ENCODE measurements around the gene SGPP2.
"Not testable (repeated sequence)": the region's sequence is repeated elsewhere in the genome, so short reads cannot be mapped to it uniquely, and the experiment has no call there.

The SGPP2 gene

GRCh38 chr2:222424729-222425671 is 657 bp downstream of the SGPP2 start:
- H3K4me3 ChIP-seq = peak overlapping the region; percentile 49 to 86 (median 60)
- H3K27ac ChIP-seq = peak overlapping the region; percentile 26 to 91 (median 79)

GRCh38 chr2:222427646-222428301 is 3.4 kb downstream of the SGPP2 start:
- H3K27ac ChIP-seq = peak overlapping the region in 8 of 21 experiments; percentile 9 to 54 (median 32)
- H3K4me3 ChIP-seq = peak overlapping the region in 1 of 7 experiments; percentile 2

GRCh38 chr2:222430071-222430470 is 5.7 kb downstream of the SGPP2 start:
- H3K4me3 ChIP-seq = no peak overlapping the region
- no peak overlapping the region for H3K27ac ChIP-seq

DNA sequence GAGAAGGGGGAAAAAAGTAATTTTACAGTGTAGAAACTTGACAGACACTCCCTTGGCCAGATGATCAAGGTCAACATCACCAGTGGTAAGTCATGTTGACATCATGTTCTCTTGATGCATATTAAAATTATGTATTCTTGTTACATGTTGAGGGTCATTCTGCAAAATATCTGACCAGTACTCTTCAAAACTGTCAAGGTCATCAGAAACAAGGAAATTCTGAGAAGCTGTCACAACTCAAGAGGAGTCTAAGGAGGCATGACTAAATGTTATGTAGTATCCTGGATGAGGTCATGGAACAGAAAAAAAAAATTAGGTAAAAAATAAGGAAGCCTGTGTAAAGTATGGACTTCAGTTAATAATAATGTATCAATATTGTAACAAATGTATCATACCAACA is 6.3 kb downstream of the SGPP2 start:
- H3K27ac ChIP-seq = no peak overlapping the region
- H3K4me3 ChIP-seq = no peak overlapping the region

DNA sequence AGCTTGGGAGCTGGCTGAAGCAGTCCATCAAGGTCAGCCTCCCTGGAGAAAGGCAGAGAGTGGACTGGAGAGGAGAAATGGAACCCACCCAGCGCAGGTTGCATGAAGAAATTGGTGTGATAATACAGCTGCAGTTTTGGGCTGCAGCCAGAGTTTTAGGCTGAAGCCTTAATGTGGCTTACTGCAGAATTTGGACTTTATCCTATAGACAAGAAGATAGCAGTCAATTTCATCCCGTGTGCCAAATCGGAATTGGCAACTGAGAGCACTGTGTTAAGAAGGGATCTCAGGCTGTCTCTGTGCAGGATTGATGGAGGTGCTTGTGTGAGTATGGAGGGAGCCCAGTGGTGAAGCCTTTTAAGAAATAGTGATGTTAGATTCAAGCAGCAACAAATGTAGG is 7.5 kb downstream of the SGPP2 start:
- H3K4me3 ChIP-seq = no peak overlapping the region
- no peak overlapping the region for H3K27ac ChIP-seq

DNA sequence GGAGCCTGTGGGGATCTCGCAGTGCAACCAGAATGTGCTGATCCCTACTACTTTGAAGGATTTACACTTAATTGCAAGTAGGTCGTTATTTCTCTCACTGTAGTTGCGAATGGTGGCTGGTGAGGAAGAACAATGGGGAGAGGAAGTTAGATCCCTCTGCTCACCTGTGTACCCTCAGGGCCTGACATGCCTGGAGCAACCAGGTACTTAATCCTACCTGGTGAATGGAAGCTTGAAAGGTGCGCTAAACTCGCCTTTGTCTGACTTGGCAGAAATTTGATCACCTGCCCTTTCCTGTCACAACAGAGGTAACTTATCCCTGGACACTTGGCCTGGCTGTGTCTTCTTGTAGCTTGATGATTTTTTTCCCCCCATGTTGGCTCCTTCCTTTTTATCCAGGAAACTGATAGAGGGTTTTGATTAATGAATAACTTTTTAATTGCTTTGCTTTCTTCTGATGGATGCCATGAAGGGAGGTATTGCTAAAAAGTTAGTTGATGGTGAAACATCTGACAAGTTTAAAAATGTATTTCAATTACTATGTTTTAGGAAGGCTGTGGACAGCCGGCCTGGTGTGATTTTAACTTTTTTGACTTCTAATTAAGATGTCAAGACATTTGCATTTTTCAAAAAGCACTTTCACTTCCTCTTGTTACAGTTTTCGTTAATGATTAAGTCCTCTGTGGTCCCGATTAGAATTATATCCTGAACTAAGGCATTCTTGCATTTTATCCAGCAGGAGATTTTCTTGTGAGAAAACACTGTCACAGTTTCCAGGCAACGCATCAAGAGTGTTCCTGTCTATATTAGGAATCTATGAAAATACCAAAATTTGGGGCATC is 9.2 kb downstream of the SGPP2 start:
- Histone ChIP-seq H3K4me3 (no peak overlapping the region), H3K27ac (no peak overlapping the region)

GRCh38 chr2:222434204-222434603 is 9.9 kb downstream of the SGPP2 start:
- Histone ChIP-seq H3K4me3 (no peak overlapping the region), H3K27ac (no peak overlapping the region)

GRCh38 chr2:222435400-222436039 is 11.2 kb downstream of the SGPP2 start:
- not testable (repeated sequence) for H3K27ac ChIP-seq, H3K4me3 ChIP-seq

GRCh38 chr2:222436040-222436413 is 11.7 kb downstream of the SGPP2 start:
- H3K4me3 ChIP-seq = no peak overlapping the region
- H3K27ac ChIP-seq = no peak overlapping the region

DNA sequence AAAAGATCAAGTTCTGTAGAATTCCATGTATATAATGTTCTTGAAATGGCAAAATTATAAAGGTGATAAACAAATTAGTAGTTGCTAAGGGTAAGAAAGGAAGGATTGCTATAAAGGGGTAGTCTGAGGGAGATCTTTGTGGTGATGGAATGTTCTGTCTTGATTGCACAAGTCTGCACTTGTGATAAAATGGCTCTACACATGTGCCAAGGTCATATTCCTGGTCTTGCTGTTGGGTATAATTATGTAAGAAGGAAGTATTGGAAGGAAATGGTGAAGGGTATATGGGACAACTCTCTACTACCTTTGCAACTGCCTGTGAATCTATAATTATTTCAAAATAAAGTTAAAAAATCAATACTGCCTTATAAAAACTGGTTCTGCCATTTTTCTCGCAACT is 15.3 kb downstream of the SGPP2 start:
- no peak overlapping the region for H3K27ac ChIP-seq
- H3K4me3 ChIP-seq = no peak overlapping the region

DNA sequence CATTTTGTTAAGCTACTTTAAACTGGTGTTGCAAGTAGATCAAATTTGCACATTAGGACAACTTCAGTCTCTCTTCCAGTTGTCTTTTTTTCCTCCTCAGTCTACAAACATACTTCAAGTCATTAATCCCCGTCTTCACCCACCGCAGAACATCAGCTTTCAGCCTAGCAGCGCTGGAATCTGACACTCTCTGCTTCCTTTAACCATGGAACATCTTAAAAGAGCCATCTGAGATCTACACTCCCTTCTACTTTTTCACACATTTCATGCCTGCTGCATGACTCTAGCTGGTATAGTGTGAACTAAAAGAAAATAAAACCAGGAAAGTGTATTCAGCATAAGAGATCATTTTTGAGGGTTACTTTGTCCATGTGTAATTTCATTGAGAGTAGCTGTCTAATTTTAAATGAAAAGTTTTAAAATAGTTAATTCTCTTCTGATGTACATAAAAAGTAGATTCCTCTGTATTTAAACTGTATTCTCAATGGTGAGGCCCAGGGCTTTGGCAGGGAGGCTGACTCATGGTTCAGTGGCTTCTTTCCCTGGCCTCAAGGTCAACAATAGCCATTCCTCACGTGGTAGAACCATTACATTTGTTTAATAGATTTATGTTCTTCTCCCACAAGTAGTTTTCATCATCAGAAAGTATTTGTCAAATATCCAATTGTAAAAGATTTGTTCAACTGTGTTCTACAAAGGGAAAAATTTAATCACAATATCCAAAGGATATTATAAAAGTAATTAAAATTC is 16.5 kb downstream of the SGPP2 start:
- Histone ChIP-seq H3K27ac (no peak overlapping the region), H3K4me3 (no peak overlapping the region)

DNA sequence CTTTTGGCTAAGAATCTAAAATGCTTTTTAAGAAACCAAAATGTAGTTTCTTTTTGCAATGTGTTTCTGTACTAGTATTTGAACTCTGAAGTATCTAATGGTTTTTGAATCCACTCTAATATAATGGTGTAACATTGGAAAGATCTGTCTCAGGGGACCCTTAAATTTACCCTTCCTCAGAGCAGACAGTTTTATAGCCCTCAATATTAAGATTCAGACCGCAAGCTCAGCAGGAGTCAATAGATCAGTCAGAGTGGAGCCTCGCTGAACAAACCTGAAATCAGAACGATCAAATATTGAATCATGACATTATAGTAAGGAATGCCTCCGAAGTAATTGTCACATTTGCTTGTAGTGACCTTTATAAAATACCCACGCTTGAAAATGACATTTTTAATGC is 18.3 kb downstream of the SGPP2 start:
- H3K4me3 ChIP-seq = no peak overlapping the region
- no peak overlapping the region for H3K27ac ChIP-seq

DNA sequence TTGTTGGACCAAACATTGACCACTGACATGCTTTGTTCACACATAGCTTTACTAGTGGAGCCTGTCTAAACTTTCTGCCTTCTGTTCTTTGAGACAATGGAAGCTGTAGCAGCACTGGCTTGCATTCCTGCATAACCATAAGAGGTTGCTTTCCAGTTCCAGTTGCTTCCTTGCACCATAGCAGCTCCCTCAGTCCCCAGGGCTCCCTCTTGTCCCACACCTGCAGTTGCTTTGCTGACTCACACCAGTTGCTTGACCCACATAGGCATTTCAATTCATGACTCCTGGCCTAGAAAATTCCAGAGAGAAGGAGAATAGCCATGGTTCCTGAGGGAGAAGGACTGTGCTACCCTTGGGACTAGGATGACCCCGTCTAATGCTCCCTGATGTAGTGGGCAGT is 20.9 kb downstream of the SGPP2 start:
- Histone ChIP-seq H3K4me3 (no peak overlapping the region), H3K27ac (no peak overlapping the region)

GRCh38 chr2:222447131-222447530 is 22.8 kb downstream of the SGPP2 start:
- H3K27ac ChIP-seq = no peak overlapping the region
- no peak overlapping the region for H3K4me3 ChIP-seq

GRCh38 chr2:222448748-222449181 is 24.4 kb downstream of the SGPP2 start:
- no peak overlapping the region for H3K4me3 ChIP-seq
- no peak overlapping the region for H3K27ac ChIP-seq

- Histone ChIP-seq H3K4me3 (no peak overlapping the region), H3K27ac (no peak overlapping the region)
These were observed 25.7 kb downstream of the SGPP2 start for GRCh38 chr2:222450021-222450420.

GRCh38 chr2:222451224-222451674 is 26.9 kb downstream of the SGPP2 start:
- H3K4me3 ChIP-seq = no peak overlapping the region
- H3K27ac ChIP-seq = no peak overlapping the region

DNA sequence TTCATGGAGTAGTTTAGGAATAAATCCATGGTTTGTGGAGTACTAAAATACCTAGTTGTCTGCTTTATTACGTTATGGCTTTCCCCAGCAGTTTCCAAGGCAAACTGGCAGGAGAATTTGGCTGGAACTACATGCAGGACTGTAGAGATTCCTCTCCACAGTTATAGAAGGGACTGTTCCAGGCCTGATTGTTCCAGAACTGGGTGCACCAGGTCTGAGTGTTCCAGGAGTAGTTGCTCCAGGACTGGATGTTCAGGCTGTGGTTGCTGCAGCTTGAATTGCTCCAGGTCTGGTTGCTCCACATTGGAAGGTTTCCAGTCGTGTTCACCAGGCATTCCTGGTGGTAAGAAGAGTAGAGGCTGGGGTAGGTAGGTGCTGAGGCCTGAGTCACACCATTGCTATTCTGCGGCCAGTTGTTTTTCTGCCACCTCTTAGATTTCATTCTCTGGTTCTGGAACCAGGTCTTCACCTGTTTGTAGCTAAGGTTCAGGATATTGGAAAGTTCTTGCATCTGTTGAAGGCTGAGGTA is 28.1 kb downstream of the SGPP2 start:
- no peak overlapping the region for H3K27ac ChIP-seq
- no peak overlapping the region for H3K4me3 ChIP-seq
